Measurements from ENCODE around the gene HOXD9. TPM values are rescaled to one million over a fixed set of nuclear protein-coding genes. Genes with fewer than 3 reads are reported as not detected.

Gene HOXD9
- total RNA-seq, 1 donor from 2014 or later: not detected

GRCh38 chr2:176148751-176149421 is 26.4 kb downstream of the HOXD9 start:
- Histone ChIP-seq H3K27me3 (no peaks in the 10 kb centered on the region), H3K9me3 (no peaks in the 10 kb centered on the region), H3K36me3 (peaks cover 6 to 18% of the 10 kb centered on the region in 2 donors), H3K4me3 (no peak overlapping the region), H3K4me1 (no peaks in the 10 kb centered on the region), H3K27ac (no peak overlapping the region)
- intact Hi-C loops (cut with DNase I): no loop called here
- TF ChIP-seq CTCF (IDR thresholded peaks at IDR 0.05): no peak
- DNase-seq (ENCODE audit: low spot score in 2 of 2): no peak

GRCh38 chr2:176149481-176149938 is 27.0 kb downstream of the HOXD9 start:
- TF ChIP-seq CTCF (IDR thresholded peaks at IDR 0.05): no peak
- Histone ChIP-seq H3K27me3 (no peaks in the 10 kb centered on the region), H3K4me1 (no peaks in the 10 kb centered on the region), H3K27ac (no peak overlapping the region), H3K4me3 (no peak overlapping the region), H3K36me3 (peaks cover 6 to 18% of the 10 kb centered on the region in 2 donors), H3K9me3 (no peaks in the 10 kb centered on the region)
- no peak for DNase-seq (ENCODE audit: low spot score in 2 of 2)
- intact Hi-C loops (cut with DNase I): no loop called here

GRCh38 chr2:176149939-176150583 is 27.5 kb downstream of the HOXD9 start:
- Histone ChIP-seq H3K9me3 (no peaks in the 10 kb centered on the region), H3K27ac (no peak overlapping the region), H3K4me3 (no peak overlapping the region), H3K27me3 (no peaks in the 10 kb centered on the region), H3K36me3 (peaks cover 6 to 14% of the 10 kb centered on the region in 2 donors), H3K4me1 (no peaks in the 10 kb centered on the region)
- no peak for TF ChIP-seq CTCF (IDR thresholded peaks at IDR 0.05)
- intact Hi-C loops (cut with DNase I): no loop called here
- DNase-seq (ENCODE audit: low spot score in 2 of 2): no peak

- no peaks in the 10 kb centered on the region for H3K27me3 ChIP-seq
- H3K36me3 ChIP-seq: peaks cover 6 to 14% of the 10 kb centered on the region in 2 donors
- H3K4me3 ChIP-seq: no peak overlapping the region
- intact Hi-C loops (cut with DNase I): no loop called here
- no peaks in the 10 kb centered on the region for H3K9me3 ChIP-seq
- no peak overlapping the region for H3K27ac ChIP-seq
- no peak for TF ChIP-seq CTCF (IDR thresholded peaks at IDR 0.05)
- no peaks in the 10 kb centered on the region for H3K4me1 ChIP-seq
- no peak for DNase-seq (ENCODE audit: low spot score in 2 of 2)
These were observed 28.3 kb downstream of the HOXD9 start for GRCh38 chr2:176150584-176151441.

- Histone ChIP-seq H3K36me3 (peaks cover 6 to 18% of the 10 kb centered on the region in 2 donors), H3K27ac (no peak within 1 kb of the TSS), H3K4me3 (peak within 1 kb of the TSS in 1 of 2 donors; percentile 13), H3K27me3 (no peaks in the 10 kb centered on the region), H3K4me1 (no peaks in the 10 kb centered on the region), H3K9me3 (no peaks in the 10 kb centered on the region)
- intact Hi-C loops (cut with DNase I): no loop called here
- peak in 1 of 2 donors; percentile 45 for DNase-seq (ENCODE audit: low spot score in 2 of 2)
- no peak for TF ChIP-seq CTCF (IDR thresholded peaks at IDR 0.05)
These were observed 29.1 kb downstream of the HOXD9 start, which contains the start of gene HOXD4 for GRCh38 chr2:176151442-176152287. Gene HOXD4 (plus strand): TSS chr2:176151550. CDS start chr2:176151634, 84 bp downstream.

Data from ascending aorta (tissue), 2 donors.